ENCODE results near the gene NUP210L.

NUP210L gene

GRCh38 chr1:153995202-153995601 is 159.7 kb downstream of the NUP210L start:
- DNase-seq (ENCODE audit: low read depth): no peak
- TF ChIP-seq MAX (IDR thresholded peaks at IDR 0.05; ENCODE audit: low read depth, low read length): no peak
- no peak for TF ChIP-seq MYC (IDR thresholded peaks at IDR 0.05; ENCODE audit: low read depth, low read length)
- TF ChIP-seq, protein P1, sequence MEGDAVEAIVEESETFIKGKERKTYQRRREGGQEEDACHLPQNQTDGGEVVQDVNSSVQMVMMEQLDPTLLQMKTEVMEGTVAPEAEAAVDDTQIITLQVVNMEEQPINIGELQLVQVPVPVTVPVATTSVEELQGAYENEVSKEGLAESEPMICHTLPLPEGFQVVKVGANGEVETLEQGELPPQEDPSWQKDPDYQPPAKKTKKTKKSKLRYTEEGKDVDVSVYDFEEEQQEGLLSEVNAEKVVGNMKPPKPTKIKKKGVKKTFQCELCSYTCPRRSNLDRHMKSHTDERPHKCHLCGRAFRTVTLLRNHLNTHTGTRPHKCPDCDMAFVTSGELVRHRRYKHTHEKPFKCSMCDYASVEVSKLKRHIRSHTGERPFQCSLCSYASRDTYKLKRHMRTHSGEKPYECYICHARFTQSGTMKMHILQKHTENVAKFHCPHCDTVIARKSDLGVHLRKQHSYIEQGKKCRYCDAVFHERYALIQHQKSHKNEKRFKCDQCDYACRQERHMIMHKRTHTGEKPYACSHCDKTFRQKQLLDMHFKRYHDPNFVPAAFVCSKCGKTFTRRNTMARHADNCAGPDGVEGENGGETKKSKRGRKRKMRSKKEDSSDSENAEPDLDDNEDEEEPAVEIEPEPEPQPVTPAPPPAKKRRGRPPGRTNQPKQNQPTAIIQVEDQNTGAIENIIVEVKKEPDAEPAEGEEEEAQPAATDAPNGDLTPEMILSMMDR (IDR thresholded peaks at IDR 0.05; ENCODE audit: low read depth, low read length): no peak
- no peak for TF ChIP-seq POLR2A (IDR thresholded peaks at IDR 0.05; ENCODE audit: extremely low read depth, insufficient read length)
- no peak overlapping the region for H3K4me3 ChIP-seq (ENCODE audit: low read depth, low read length)

DNA sequence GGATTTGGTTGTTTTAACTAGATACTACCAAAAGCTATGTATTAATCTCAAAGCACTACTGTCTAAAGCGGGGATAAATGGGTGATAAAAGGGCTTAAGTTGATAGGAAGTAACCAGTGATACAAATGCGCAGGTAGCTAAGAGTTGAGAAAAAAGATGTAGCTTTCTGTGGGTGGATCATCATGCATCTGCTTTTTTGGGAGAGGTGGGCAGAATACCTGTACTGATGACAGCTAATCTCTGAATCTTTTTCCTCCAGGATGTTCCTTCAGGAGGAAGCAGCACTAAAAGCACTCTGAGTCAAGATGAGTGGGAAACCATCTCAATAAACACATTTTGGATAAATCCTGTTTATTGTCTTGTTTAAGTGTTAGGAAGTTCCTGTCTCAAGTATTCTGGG is 163.1 kb downstream of the NUP210L start:
- no peak for DNase-seq (ENCODE audit: low read depth)
- peak overlapping the region; percentile 97 for H3K4me3 ChIP-seq (ENCODE audit: low read depth, low read length)

DNA sequence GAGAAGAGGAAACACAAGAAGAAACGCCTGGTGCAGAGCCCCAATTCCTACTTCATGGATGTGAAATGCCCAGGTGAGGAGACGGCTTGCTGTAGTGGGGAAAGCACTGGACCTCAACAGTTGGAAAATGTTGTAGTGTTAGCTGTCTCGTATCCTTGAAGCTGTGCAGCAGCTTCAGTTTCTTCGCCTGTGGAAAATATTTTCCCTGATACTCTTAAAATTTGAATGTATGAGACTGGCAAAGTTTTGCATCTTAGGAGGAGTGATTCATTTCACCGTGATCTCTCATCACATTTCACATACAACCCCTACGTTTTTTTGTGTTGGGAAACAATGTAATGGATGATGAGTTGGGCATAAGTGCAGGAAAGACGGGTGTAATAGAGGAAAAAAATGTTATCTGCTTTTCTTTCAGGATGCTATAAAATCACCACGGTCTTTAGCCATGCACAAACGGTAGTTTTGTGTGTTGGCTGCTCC is 163.7 kb downstream of the NUP210L start:
- DNase-seq (ENCODE audit: low read depth): no peak
- H3K4me3 ChIP-seq (ENCODE audit: low read depth, low read length): peak overlapping the region; percentile 97
- TF ChIP-seq POLR2A (IDR thresholded peaks at IDR 0.05; ENCODE audit: extremely low read depth, insufficient read length) (no peak), MAX (IDR thresholded peaks at IDR 0.05; ENCODE audit: low read depth, low read length) (no peak), MYC (IDR thresholded peaks at IDR 0.05; ENCODE audit: low read depth, low read length) (no peak)
- TF ChIP-seq, protein P1 (IDR thresholded peaks at IDR 0.05; ENCODE audit: low read depth, low read length): no peak

More for the DNA sequence above, 163.1 kb downstream of the NUP210L start:
- TF ChIP-seq MAX (IDR thresholded peaks at IDR 0.05; ENCODE audit: low read depth, low read length) (no peak), POLR2A (IDR thresholded peaks at IDR 0.05; ENCODE audit: extremely low read depth, insufficient read length) (no peak), MYC (IDR thresholded peaks at IDR 0.05; ENCODE audit: low read depth, low read length) (no peak)
- TF ChIP-seq, protein P1 (IDR thresholded peaks at IDR 0.05; ENCODE audit: low read depth, low read length): no peak

DNA sequence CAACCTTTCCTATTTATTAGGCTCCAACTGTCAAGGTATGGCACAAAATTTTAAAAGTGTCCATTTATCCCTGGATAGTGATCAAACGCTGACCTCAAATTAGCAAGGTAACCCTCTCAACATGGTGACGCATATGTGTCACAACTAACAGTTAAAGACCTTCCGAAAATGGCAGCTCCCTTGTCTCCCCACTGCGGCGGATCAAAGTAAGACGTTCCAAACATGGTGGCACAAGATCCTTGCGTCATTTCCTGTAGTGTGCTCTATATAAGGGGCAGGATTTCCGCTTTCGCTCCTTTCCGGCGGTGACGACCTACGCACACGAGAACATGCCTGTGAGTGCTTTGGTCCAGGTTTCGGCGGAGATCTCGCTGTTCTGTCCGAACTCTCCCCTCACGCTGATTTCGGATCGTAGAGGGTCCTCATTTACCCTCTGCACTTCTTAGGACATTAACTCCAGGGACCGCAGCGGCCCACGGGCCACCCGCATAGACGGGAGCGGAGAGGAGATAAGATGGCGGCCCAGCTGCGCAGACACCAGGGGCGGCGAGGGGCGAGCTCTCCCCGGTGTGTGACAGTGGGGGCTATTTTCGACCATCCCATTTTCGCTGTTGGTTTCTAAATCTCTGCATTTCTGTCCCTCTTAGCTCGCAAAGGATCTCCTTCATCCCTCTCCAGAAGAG is 164.3 kb downstream of the NUP210L start, which contains the start of gene RPS27:
Gene RPS27, plus strand, starts transcription at position 295 of the 683 bp plus-strand sequence. Its CDS starts 35 bp downstream, at position 330.
- peak within 1 kb of the TSS; percentile 97 for H3K4me3 ChIP-seq (ENCODE audit: low read depth, low read length)
- TF ChIP-seq MYC (IDR thresholded peaks at IDR 0.05; ENCODE audit: low read depth, low read length): peak; percentile 92
- TF ChIP-seq POLR2A (IDR thresholded peaks at IDR 0.05; ENCODE audit: extremely low read depth, insufficient read length): peak; percentile 100
- TF ChIP-seq, protein P1 (IDR thresholded peaks at IDR 0.05; ENCODE audit: low read depth, low read length): no peak
- peak; percentile 53; the same call in 1 of the 2 replicates for TF ChIP-seq MAX (IDR thresholded peaks at IDR 0.05; ENCODE audit: low read depth, low read length)
- peak; percentile 97 for DNase-seq (ENCODE audit: low read depth)

- no peak overlapping the region for H3K4me3 ChIP-seq (ENCODE audit: low read depth, low read length)
- no peak for DNase-seq (ENCODE audit: low read depth)
- TF ChIP-seq, protein P1 (IDR thresholded peaks at IDR 0.05; ENCODE audit: low read depth, low read length): no peak
- no peak for TF ChIP-seq MAX (IDR thresholded peaks at IDR 0.05; ENCODE audit: low read depth, low read length)
- TF ChIP-seq MYC (IDR thresholded peaks at IDR 0.05; ENCODE audit: low read depth, low read length): no peak
- TF ChIP-seq POLR2A (IDR thresholded peaks at IDR 0.05; ENCODE audit: extremely low read depth, insufficient read length): no peak
These were observed 167.3 kb downstream of the NUP210L start for GRCh38 chr1:153987621-153988020.

Data from NB4 (cell line).